T-helper 17 cell (primary cell): Measurements from ENCODE around the gene PRKCE. TPM values are rescaled to one million over a fixed set of nuclear protein-coding genes. Genes with fewer than 3 reads are reported as not detected.

Source experiments
- ATAC-seq: fragments of 150-1000 bp; cut with Tn5 transposase; 2 replicates; pipeline ENCODE4 v1.10.0; 2021; ENCODE audit warnings: mild to moderate bottlenecking, moderate library complexity
- DNase-seq, 3 donors: peaks; one replicate each; pipeline versions ENCODE4 v3.0.0 to v3.0.0-alpha.2; 2020 to 2021
- H3K9me3 ChIP-seq: one replicate; pipeline ENCODE4 v1.7.0; 2013; ENCODE audit warnings: low read length, mild to moderate bottlenecking; ENCODE audit not compliant: control insufficient read depth, poor library complexity, severe bottlenecking
- H3K27ac Mint-ChIP-seq: one replicate; pipeline ENCODE4 v1.8.0; 2022; ENCODE audit warnings: mild to moderate bottlenecking, moderate library complexity, mixed read lengths
- H3K27me3 Mint-ChIP-seq: one replicate; pipeline ENCODE4 v1.8.0; 2022; ENCODE audit warnings: mixed read lengths
- H3K36me3 Mint-ChIP-seq: one replicate; pipeline ENCODE4 v1.8.0; 2022; ENCODE audit warnings: low read depth, mixed read lengths
- H3K4me1 Mint-ChIP-seq: one replicate; pipeline ENCODE4 v1.8.0; 2022; ENCODE audit warnings: mild to moderate bottlenecking, mixed read lengths
- H3K4me3 Mint-ChIP-seq: one replicate; pipeline ENCODE4 v1.8.0; 2022; ENCODE audit warnings: mild to moderate bottlenecking, moderate library complexity, mixed read lengths
- total RNA-seq, 4 donors: library from RNA in 2 of 4; stranded (reverse) in 2 of 4; gene quantifications; one replicate each; pipeline ENCODE4 v1.2.3 and lab custom pipeline; 2022 to 2026

Gene PRKCE
- total RNA-seq, 2 donors from 2014 or later: 17.6 to 23.7 TPM

DNA sequence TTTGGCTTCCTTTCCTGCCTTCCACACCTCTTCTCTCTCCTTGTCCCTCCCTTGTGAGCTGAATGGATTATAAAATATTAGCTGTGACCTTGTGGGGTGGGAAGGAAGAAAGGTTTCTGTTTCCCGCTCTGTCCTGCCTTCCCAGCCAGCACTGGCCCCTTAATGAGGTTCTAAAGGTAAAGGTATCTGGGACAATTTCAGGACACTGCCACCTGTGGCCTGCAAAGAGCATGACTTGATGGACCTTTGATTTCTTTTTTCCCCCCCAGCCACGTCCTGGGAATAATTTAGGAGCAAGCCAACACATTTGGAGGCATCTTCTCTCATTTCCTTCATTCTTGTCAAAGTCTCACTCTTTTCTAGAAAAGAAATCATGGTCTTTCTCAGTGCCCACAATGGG is 399.0 kb downstream of the PRKCE start:
- ATAC-seq (no peak), DNase-seq (no peak)
- no peaks in the 10 kb centered on the region for H3K27me3 Mint-ChIP-seq
- no peak overlapping the region for H3K27ac Mint-ChIP-seq
- H3K4me3 Mint-ChIP-seq: no peak overlapping the region
- no peaks in the 10 kb centered on the region for H3K4me1 Mint-ChIP-seq
- no peaks in the 10 kb centered on the region for H3K9me3 ChIP-seq
- peaks cover 2% of the 10 kb centered on the region for H3K36me3 Mint-ChIP-seq

DNA sequence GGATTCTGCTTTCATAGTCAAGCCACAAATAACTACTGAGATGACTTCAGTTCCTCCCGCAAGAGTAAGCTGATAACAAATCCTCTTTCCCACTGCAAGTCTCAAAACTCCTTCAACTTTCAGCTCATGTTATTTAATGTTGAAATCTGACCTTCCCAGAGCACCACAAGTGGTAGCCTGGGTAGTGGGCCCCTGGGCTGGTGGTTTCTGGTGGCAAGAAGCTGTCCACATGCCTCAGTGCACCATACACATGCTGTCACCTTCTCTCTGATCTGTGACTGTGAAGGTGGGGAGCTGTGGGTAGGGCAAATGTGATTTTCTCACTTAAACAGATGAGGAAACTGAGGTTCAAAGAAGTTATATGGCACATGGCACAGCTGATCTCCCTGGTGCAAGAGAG is 399.6 kb downstream of the PRKCE start:
- DNase-seq (no peak), ATAC-seq (no peak)
- H3K27me3 Mint-ChIP-seq: no peaks in the 10 kb centered on the region
- no peaks in the 10 kb centered on the region for H3K9me3 ChIP-seq
- H3K27ac Mint-ChIP-seq: no peak overlapping the region
- H3K4me3 Mint-ChIP-seq: no peak overlapping the region
- no peaks in the 10 kb centered on the region for H3K4me1 Mint-ChIP-seq
- H3K36me3 Mint-ChIP-seq: no peaks in the 10 kb centered on the region

DNA sequence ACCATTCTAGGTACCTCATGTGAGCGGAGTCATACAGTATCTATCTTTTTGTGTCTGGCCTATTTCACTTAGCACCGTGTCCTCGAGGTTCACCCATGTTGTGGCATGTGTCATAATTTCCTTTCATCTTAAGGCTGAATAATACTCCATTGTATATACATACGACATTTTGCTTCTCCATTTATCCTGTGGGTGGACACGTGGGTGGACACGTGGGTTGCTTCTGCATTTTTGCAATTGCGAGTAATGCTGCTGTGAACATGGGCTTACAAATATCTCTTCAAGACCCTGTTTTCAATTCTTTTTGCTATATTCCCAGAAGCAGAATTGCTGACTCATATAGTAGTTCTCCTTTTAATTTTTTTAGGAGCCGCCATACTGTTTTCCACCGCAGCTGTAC is 402.1 kb downstream of the PRKCE start:
- H3K9me3 ChIP-seq: no peaks in the 10 kb centered on the region
- Mint-ChIP-seq H3K36me3 (no peaks in the 10 kb centered on the region), H3K4me1 (no peaks in the 10 kb centered on the region), H3K4me3 (no peak overlapping the region), H3K27me3 (no peaks in the 10 kb centered on the region), H3K27ac (no peak overlapping the region)
- ATAC-seq (no peak), DNase-seq (no peak)

DNA sequence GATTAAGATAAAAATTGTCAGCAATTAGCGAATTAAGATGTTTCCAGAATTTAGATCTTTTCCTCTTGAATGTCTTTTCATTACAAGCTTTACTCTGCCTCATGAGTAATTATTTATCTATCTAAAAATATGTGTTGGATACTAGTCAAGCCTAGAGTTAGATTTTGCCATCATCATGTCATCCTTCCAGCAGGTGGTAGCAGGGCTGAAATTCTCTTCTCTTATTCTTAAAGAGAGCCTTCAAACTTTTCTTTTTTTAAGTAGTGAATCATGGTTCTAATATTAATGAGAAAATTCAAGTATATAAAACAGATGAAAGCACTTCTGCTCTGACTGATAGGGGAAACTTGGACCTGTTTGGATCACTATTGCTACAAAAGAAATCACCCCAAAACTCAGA is 405.1 kb downstream of the PRKCE start:
- no peak for DNase-seq
- no peaks in the 10 kb centered on the region for H3K36me3 Mint-ChIP-seq
- ATAC-seq: no peak
- H3K9me3 ChIP-seq: no peaks in the 10 kb centered on the region
- peak overlapping the region; percentile 21 for H3K27ac Mint-ChIP-seq
- H3K4me3 Mint-ChIP-seq: no peak overlapping the region
- no peaks in the 10 kb centered on the region for H3K27me3 Mint-ChIP-seq
- no peaks in the 10 kb centered on the region for H3K4me1 Mint-ChIP-seq

DNA sequence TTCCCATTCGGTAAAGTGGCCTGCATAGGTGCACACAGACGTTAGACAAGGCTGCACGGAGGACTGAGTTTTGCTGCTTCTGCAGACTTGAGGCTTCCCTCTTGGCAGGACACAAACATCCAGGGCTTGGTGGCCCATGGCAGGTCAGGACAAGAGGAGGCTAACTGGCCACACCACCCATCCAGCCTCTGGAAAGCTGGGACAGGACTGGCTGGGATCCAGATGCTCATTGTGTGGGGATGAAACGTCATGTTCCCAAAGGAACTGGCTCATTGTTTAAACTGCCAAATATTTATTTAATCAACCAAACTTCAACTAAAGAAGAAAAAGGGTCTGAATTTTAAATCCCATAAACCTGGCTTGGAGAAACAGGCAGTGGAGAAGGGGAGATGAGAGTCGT is 406.7 kb downstream of the PRKCE start:
- H3K27ac Mint-ChIP-seq: no peak overlapping the region
- H3K4me1 Mint-ChIP-seq: peaks cover 4% of the 10 kb centered on the region
- DNase-seq: no peak
- no peak for ATAC-seq
- H3K27me3 Mint-ChIP-seq: no peaks in the 10 kb centered on the region
- H3K4me3 Mint-ChIP-seq: no peak overlapping the region
- H3K36me3 Mint-ChIP-seq: peaks cover 2% of the 10 kb centered on the region
- H3K9me3 ChIP-seq: no peaks in the 10 kb centered on the region

DNA sequence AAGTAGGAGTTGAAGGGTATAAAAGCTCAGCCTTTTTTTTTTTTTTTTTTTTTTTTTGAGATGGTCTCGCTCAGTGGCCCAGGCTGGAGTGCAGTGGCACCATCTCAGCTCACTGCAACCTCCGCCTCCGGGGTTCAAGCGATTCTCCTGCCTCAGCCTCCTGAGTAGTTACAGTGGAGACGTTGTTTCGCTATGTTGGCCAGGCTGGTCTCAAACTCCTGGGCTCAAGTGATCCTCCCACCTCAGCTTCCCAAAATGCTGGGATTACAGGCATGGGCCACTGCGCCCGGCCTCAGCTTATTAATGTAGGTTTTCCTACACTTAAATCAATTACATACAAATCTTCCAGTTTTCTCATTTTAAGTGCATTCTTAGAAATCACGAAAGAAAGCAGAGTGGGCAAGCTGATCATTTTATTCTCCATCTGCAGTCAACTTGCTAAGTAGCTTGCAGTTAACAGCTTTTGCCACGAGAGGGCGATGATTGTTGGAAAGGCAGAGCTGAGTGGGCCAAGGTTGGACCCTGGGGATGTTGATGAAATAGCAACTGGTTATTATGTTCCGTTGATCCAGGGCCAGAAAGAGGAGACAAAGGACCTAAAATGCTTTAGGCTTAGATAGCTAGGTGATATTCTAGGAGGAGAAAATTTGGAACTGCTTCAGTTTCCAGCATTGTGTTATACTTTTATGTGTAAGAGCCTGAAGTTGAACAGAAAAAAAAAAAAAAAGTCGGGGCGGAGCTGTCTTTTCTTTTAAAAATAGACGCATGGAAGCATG is 411.4 kb downstream of the PRKCE start:
- Mint-ChIP-seq H3K4me3 (no peak overlapping the region), H3K36me3 (peaks cover 2% of the 10 kb centered on the region), H3K27ac (no peak overlapping the region), H3K4me1 (peaks cover 14% of the 10 kb centered on the region), H3K27me3 (no peaks in the 10 kb centered on the region)
- ATAC-seq (peak; percentile 51), DNase-seq (peak; percentile 17 to 54 (median 18))
- H3K9me3 ChIP-seq: no peaks in the 10 kb centered on the region

DNA sequence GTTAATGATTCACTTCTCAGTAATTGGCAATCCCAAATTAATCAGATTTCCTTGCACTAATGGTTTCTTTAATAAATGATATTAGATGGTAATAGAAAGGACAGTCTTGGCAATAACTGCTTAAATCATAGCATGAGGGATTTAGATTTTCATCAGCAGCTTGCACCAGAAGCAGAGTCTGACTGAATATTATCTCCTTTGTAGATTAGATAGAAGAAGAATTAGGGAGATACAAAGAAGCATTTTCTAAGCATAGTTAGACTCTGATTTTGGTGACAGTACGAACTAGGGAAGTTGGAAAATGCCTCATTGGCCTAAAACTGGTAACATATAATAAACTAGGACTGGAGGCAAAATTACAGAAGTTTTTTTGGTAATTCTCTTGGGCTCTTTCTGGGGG is 412.9 kb downstream of the PRKCE start:
- H3K4me3 Mint-ChIP-seq: no peak overlapping the region
- no peak for ATAC-seq
- H3K27me3 Mint-ChIP-seq: no peaks in the 10 kb centered on the region

DNA sequence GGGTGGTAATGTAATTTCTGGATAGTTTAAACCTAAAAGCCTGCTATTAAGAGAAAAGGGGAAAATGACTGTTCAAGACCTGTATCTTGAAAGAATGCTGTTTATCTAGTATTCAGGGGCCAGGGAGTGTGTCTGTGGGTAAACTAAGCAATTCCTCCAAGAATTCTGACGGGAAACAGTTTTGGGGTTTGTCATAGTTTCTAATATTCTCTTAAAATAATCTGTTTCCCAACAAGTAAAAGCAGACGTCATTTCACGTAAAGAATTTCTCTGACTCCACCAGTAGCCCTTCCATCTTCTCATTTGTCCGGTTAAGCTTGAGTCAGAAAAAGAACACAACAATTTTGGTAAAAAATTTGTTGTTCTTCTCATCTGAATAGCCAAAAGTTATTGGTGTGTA is 413.7 kb downstream of the PRKCE start:
- DNase-seq (no peak), ATAC-seq (no peak)
- H3K9me3 ChIP-seq: no peaks in the 10 kb centered on the region
- no peak overlapping the region for H3K4me3 Mint-ChIP-seq
- peaks cover 16% of the 10 kb centered on the region for H3K4me1 Mint-ChIP-seq
- H3K27me3 Mint-ChIP-seq: no peaks in the 10 kb centered on the region
- H3K36me3 Mint-ChIP-seq: peaks cover 2% of the 10 kb centered on the region
- H3K27ac Mint-ChIP-seq: no peak overlapping the region

More for the DNA sequence above, 412.9 kb downstream of the PRKCE start:
- Mint-ChIP-seq H3K36me3 (peaks cover 2% of the 10 kb centered on the region), H3K27ac (no peak overlapping the region), H3K4me1 (peaks cover 16% of the 10 kb centered on the region)
- no peak for DNase-seq
- no peaks in the 10 kb centered on the region for H3K9me3 ChIP-seq

DNA sequence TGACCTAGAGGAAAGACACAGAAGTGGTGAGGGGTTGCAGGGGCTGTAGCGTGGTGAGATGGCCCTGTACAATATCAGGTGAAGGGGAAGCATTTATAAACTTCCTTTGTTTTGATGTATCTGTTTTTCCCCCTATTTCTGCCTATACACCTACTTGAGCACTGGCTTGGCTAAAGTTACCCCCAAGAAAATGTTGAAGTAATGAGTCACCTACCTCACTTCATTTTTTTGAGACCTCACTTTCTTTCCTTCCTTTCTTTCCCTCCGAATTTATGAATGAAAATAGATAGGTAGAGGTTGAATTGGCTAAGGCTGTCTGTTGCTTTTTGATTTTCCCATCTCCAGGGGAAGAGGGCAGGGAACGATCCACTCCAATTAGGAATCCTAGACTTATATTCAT is 414.6 kb downstream of the PRKCE start:
- DNase-seq (no peak), ATAC-seq (no peak)
- no peaks in the 10 kb centered on the region for H3K9me3 ChIP-seq
- H3K27ac Mint-ChIP-seq: peak overlapping the region; percentile 51
- H3K4me1 Mint-ChIP-seq: peaks cover 16% of the 10 kb centered on the region
- no peak overlapping the region for H3K4me3 Mint-ChIP-seq
- peaks cover 2% of the 10 kb centered on the region for H3K36me3 Mint-ChIP-seq
- no peaks in the 10 kb centered on the region for H3K27me3 Mint-ChIP-seq

DNA sequence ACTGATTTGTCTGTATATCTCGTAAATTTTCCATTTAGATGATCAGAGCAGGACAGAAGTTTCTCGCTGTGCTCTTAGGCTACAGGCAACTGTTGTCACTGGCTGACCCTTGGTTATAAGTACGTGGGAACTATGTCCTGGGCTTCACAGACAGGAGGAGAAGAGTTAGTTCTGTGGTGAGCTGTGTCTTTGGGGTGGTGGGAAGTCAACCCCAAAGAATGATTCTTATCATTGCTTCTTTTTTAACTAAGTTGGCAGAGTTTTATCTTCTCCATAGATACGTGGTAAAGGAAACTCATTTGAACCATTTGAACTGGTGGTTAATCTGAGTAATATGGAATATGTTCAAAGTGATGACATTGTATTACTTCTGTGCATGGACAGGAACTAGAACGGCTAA is 415.1 kb downstream of the PRKCE start:
- DNase-seq (no peak), ATAC-seq (no peak)
- H3K27ac Mint-ChIP-seq: peak overlapping the region; percentile 51
- peaks cover 16% of the 10 kb centered on the region for H3K4me1 Mint-ChIP-seq
- no peaks in the 10 kb centered on the region for H3K9me3 ChIP-seq
- H3K27me3 Mint-ChIP-seq: no peaks in the 10 kb centered on the region
- no peak overlapping the region for H3K4me3 Mint-ChIP-seq
- H3K36me3 Mint-ChIP-seq: peaks cover 2% of the 10 kb centered on the region

DNA sequence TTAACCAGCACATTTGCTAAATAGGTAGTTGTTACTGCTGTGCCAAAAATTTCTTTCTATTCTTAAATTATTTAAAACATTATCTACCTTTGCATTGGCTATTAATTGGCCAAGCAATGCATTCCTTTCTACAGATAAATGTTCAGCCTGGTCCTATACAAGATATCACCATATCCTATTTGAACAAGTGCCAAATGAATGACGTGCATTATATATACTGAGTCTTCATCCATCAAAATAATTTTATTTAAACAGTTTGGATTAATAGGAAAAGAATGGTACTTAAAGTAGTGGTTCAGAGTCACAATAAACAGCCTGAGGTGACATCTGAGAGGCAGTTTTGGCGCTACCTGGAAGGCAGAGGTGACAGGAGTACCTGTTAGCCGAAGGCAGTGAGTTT is 415.6 kb downstream of the PRKCE start:
- ATAC-seq (no peak), DNase-seq (no peak)
- Mint-ChIP-seq H3K27me3 (no peaks in the 10 kb centered on the region), H3K4me1 (peaks cover 16% of the 10 kb centered on the region), H3K4me3 (no peak overlapping the region), H3K36me3 (peaks cover 2% of the 10 kb centered on the region), H3K27ac (no peak overlapping the region)
- no peaks in the 10 kb centered on the region for H3K9me3 ChIP-seq

DNA sequence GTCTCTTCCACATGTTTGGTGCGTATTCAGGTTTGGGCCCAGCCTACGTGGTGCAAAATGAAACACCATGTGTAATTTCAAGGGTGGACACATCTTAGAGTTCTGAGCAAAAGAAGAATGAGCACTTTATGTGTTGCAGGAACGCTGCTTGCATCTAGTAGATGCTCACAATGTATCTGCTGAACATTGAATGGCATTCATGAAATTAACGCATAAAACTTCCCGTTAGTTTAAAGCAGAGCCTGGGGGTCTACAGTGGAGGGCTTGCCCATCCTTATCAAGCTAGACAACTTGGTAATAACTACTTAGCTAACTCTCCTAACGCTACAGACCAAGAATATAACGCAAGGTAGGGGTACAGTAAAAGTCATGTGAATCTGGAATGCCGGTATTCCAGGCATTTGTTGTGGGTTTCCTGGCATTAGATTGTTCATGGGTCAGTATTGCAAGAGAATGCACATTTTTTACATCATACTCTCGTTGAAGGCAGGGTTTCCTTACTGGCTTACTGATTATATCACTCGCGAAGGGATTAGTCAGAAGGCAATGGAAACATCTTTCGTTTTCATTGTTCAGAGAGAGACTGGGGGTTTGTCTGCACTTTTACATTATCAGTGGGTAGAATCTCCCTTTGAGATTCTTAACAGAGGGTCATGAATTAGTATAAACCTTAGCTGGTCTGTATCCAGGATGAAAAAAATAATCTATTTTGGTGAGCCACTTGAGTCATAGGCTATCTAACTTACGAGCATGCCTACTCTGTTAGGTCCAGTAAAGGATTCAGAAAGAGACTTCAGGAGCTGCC is 416.2 kb downstream of the PRKCE start:
- Mint-ChIP-seq H3K4me3 (no peak overlapping the region), H3K27me3 (no peaks in the 10 kb centered on the region), H3K36me3 (peaks cover 2% of the 10 kb centered on the region), H3K27ac (no peak overlapping the region), H3K4me1 (peaks cover 16% of the 10 kb centered on the region)
- DNase-seq (no peak), ATAC-seq (no peak)
- H3K9me3 ChIP-seq: no peaks in the 10 kb centered on the region

DNA sequence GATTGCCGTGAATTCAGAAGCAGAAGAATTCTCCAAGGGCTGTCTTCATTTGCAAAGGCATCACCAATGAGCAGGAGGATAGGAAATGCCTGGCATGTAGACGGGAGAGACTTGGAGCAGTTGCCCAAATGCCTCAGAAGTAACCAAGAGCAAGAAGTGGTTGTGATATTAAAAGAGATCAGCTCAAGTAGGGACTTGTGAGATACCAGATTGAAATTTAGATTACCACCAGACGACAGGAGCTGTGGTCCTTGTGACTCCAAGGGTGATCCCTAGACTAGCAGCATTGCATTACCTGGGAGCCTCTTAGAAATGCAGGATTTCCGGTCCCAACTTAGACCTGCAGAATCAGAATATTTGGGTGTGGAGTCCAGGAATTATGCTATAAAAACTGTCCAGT is 417.2 kb downstream of the PRKCE start:
- no peaks in the 10 kb centered on the region for H3K27me3 Mint-ChIP-seq
- no peak overlapping the region for H3K27ac Mint-ChIP-seq
- H3K9me3 ChIP-seq: no peaks in the 10 kb centered on the region
- ATAC-seq (no peak), DNase-seq (no peak)
- H3K4me3 Mint-ChIP-seq: no peak overlapping the region
- H3K36me3 Mint-ChIP-seq: no peaks in the 10 kb centered on the region
- H3K4me1 Mint-ChIP-seq: peaks cover 13% of the 10 kb centered on the region

DNA sequence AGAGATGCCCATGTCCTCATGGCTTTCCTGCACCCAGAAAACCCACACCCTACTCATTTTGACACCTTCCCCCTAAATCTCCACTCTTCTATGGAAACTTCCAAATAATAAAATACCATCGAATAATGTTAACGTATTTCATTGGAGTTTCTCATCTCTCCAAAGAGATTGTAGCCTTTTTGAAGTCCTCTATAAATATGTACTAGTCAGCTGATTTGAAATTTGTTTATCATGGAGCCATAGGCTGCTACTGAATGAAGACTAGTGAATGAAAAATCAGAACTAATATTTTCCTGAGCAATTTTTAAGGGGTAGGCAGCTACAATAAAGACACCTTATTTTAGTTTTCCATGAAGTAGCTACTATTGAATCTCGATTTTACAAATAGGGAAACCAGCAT is 419.6 kb downstream of the PRKCE start:
- Mint-ChIP-seq H3K27ac (no peak overlapping the region), H3K27me3 (no peaks in the 10 kb centered on the region), H3K36me3 (no peaks in the 10 kb centered on the region), H3K4me1 (peaks cover 16% of the 10 kb centered on the region), H3K4me3 (no peak overlapping the region)
- DNase-seq (no peak), ATAC-seq (no peak)
- H3K9me3 ChIP-seq: no peaks in the 10 kb centered on the region
